Omental fat pad (tissue), 4 donors: ENCODE measurements around the gene TMEM120A. TPM values are rescaled to one million over a fixed set of nuclear protein-coding genes. Genes with fewer than 3 reads are reported as not detected.
A peak's percentile ranks its signal among the peaks of the same experiment; 100 is the strongest.

Source experiments
- ATAC-seq: fragments of 150-250 bp; one replicate; pipeline ENCODE4 v1.9.1; 2016; ENCODE audit warnings: mild to moderate bottlenecking, moderate library complexity; ENCODE audit not compliant: low FRiP score
- DNase-seq: peaks from one replicate; pipeline ENCODE4 v3.0.0-alpha.2; 2019; ENCODE audit warnings: low spot score
- total RNA-seq, 4 donors: library from RNA; depleted of rRNA; stranded (reverse); fragments of >200 nt; gene quantifications; one replicate each; pipeline ENCODE4 v1.1.0, GENCODE V29; 2016
- TF ChIP-seq, protein P1 (sequence below), 3 donors: fragments of 450-650 bp; IDR thresholded peaks; one replicate each; pipeline ENCODE4 v1.5.1; 2016 to 2017; ENCODE audit warnings: antibody characterized with exemption in 3 of 3, mild to moderate bottlenecking in 3 of 3, moderate library complexity in 2 of 3

Gene TMEM120A
- total RNA-seq, 4 donors from 2014 or later: 34.9 to 104 (median 51.5) TPM

DNA sequence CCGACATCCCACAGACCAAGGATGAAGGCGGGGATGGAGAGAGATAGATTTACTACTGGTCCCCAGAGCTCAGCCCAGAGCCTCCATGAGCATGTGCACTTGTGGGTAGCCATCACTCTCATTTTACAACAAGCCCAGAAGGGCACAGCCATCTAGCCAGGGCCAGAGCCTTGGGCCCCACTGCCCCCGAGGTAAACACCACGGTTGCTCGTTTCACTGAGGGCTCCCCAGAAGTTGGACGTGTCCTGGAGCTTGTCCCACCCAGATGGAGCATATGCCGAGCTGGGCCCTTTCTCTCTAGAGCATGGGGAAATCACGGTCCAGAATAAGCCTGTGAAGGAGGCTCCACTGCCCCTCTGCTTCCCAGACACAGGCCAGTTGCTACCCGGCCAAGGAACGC, 9.0 kb upstream of the TMEM120A start:
- DNase-seq (no peak), ATAC-seq (no peak)
- TF ChIP-seq, protein P1, sequence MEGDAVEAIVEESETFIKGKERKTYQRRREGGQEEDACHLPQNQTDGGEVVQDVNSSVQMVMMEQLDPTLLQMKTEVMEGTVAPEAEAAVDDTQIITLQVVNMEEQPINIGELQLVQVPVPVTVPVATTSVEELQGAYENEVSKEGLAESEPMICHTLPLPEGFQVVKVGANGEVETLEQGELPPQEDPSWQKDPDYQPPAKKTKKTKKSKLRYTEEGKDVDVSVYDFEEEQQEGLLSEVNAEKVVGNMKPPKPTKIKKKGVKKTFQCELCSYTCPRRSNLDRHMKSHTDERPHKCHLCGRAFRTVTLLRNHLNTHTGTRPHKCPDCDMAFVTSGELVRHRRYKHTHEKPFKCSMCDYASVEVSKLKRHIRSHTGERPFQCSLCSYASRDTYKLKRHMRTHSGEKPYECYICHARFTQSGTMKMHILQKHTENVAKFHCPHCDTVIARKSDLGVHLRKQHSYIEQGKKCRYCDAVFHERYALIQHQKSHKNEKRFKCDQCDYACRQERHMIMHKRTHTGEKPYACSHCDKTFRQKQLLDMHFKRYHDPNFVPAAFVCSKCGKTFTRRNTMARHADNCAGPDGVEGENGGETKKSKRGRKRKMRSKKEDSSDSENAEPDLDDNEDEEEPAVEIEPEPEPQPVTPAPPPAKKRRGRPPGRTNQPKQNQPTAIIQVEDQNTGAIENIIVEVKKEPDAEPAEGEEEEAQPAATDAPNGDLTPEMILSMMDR (IDR thresholded peaks at IDR 0.05): no peak

DNA sequence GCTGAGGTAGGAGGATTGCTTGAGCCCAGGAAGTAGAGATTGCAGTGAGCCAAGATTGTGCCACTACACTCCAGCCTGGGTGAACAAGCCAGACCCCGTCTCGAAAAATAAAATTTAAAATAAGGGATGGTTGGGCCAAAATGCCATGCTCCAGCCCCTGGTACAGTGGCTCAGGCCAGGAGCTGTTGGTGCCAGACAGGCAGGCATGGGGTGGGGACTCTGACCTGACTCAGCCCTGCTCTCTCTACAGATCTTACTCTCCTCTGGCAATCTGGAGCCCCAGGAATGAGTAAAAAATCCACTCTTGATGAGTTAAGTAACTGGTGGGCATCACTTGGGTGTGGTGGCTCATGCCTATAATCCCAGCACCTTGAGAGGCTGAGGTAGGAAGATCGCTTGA, 8.4 kb upstream of the TMEM120A start:
- no peak for ATAC-seq
- TF ChIP-seq, protein P1 (IDR thresholded peaks at IDR 0.05): no peak
- no peak for DNase-seq

DNA sequence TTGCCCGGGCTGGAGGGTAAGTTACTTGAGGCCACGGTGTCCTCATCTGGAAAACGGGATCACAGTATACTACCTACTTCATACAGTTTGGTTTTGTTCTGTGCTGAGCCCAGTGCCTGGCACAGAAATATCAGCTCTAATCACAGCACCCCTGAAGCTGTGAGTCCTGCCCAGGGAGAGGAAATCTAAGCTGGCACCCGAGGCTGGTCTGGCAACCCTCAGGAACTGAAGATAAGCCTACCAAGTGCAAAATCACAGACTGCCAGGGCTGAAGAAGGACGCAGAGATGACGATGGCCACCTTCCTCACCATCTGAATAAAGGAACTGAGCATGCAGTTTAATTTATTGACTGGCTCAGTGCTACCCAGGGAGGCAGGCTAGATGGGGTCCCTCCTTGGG, 7.7 kb upstream of the TMEM120A start:
- TF ChIP-seq, protein P1 (IDR thresholded peaks at IDR 0.05): no peak
- no peak for ATAC-seq

DNA sequence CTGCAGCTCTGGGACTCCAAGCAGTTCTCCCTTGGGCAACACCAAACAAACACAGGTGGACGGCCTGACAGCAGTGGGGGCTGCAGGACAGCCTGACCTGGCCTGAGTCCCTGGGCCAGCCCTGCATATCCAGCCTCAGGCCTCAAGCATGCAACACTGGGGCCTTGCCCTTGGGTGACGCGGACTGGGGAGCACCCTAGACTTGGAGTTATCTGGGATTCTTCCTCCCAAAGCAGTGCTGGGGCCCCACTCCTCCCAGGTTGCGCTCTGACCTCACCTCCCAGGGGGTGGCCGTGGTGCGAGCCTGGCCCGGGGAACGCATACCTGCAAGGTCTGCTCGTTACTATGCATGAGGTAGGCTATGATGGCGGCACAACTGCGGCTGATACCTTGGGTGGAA, 6.2 kb upstream of the TMEM120A start:
- ATAC-seq (no peak), DNase-seq (no peak)
- TF ChIP-seq, protein P1 (IDR thresholded peaks at IDR 0.05): no peak

More for the DNA sequence above, 7.7 kb upstream of the TMEM120A start:
- DNase-seq: no peak

DNA sequence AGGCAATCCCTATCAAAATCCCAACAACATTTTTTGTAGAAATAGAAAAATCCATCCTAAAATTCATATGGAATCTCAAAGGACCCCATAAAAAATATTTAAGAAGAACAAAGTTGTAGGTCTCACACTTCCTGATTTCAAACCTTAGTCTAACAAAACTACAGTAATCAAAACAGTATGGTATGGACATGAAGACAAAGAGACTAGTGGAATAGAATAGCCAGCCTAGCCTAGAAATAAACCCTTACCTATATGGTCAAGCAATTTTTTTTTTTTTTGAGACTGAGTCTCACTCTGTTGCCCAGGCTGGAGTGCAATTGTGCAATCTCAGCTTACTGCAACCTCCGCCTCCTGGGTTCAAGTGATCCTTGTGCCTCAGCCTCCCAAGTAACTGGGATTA, 3.6 kb upstream of the TMEM120A start:
- DNase-seq (no peak), ATAC-seq (no peak)
- TF ChIP-seq, protein P1 (IDR thresholded peaks at IDR 0.05): no peak

DNA sequence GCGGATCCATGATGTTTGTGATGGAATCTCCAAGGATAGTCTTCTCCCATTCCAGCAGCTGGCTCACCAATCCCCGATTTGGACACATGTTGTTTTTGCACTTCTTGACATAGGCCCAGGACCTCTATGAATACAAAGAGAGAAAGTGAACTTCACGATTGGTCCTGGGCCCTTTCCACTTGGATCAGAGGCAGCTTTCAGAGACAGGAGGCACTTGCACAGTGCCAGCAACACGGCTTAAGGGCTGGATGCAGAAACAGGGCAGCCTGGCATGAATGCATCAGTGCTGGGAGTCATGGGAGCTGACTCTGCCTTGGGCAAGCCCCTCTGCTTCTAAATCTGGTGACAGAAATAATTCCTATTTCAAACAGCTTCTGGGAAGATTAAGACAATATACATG, 2.1 kb upstream of the TMEM120A start:
- TF ChIP-seq, protein P1 (IDR thresholded peaks at IDR 0.05): no peak
- DNase-seq: no peak
- ATAC-seq: no peak

DNA sequence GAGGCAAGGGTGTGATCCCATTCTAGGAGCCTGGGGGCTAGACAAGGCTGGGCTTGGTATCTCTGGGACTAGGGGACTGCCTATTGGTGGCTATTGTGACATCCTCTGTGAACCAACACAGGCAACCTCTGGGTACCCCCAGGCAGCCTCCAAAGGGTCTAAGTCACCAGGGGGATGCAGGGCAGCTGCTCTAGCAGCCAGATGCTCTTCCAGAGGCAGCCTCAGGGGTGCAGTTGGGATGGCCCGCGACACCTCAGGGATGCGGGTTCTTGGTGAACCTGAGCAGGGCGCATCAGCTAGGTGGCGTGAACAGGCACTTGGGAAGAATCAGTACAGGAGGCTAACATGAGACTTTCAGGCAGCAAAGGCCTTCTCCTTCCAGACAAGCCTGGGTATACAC, 1.6 kb upstream of the TMEM120A start:
- TF ChIP-seq, protein P1 (IDR thresholded peaks at IDR 0.05): no peak
- ATAC-seq (no peak), DNase-seq (peak; percentile 3)
